HepG2 (cell line): ENCODE measurements around the gene SEMA4C. TPM values are rescaled to one million over a fixed set of nuclear protein-coding genes. Genes with fewer than 3 reads are reported as not detected.

ENCODE experiments used
- ATAC-seq: fragments of 200-7000 bp; cut with Tn5 transposase; 3 replicates; pipeline ENCODE4 v1.9.1; 2020; ENCODE audit warnings: mild to moderate bottlenecking, moderate library complexity
- BruUV-seq: library from RNA; stranded (reverse); fragments of 400-500 nt; replicated peaks from 2 replicates; lab custom pipeline; 2021; lab: Mats Ljungman, UMichigan
- CTCF ChIA-PET: fragments of 300-600 bp; formaldehyde crosslinking; extraction: SDS; loops from one replicate; lab custom pipeline; 2021; ENCODE audit warnings: low total read pairs, inconsistent platforms, low intra/inter-chr PET ratio; lab: Yijun Ruan, JAX
- POLR2A ChIA-PET: fragments of 350-600 bp; sonication (Branson Sonifier 250); formaldehyde crosslinking; loops from one replicate; lab custom pipeline; 2020; ENCODE audit warnings: antibody characterized with exemption, inconsistent platforms; lab: Yijun Ruan, JAX
- DNase-seq: peaks from one replicate; pipeline ENCODE4 v3.0.0-alpha.2; 2015; ENCODE audit warnings: low spot score
- FAIRE-seq: peaks from 3 replicates; lab custom pipeline; 2011; peaks lifted over from hg19 to GRCh38; lab: Jason Lieb, UNC
- H2AFZ ChIP-seq: one replicate; pipeline ENCODE4 v1.6.1; 2011; ENCODE audit warnings: low read length, inconsistent platforms
- H3K27ac ChIP-seq: fragments of 300-600 bp; 3 replicates; pipeline ENCODE4 v1.8.0; 2011; ENCODE audit warnings: mixed run types, mild to moderate bottlenecking, mixed read lengths, low read length, inconsistent platforms; ENCODE audit not compliant: insufficient read depth; ENCODE audit errors: extremely low read length
- H3K27me3 ChIP-seq, 2 experiments: fragments of 200-600 bp in 1 of 2; 2 replicates in 1 of 2; 3 replicates in 1 of 2; pipeline versions ENCODE4 v1.6.0 to v1.8.0; 2011; ENCODE audit warnings: low read length in 2 of 2, mild to moderate bottlenecking in 2 of 2, moderate library complexity in 2 of 2, inconsistent platforms in 1 of 2; ENCODE audit not compliant: insufficient read depth in 2 of 2, control insufficient read depth in 1 of 2
- H3K36me3 ChIP-seq, 2 experiments: fragments of 200-600 bp in 1 of 2; replicated peaks in 1 of 2; 2 replicates in 1 of 2; 3 replicates in 1 of 2; pipeline versions ENCODE4 v1.5.1 to v1.8.0; 2011; ENCODE audit warnings: low read length in 2 of 2, inconsistent platforms in 1 of 2; ENCODE audit not compliant: insufficient read depth in 2 of 2, control insufficient read depth in 1 of 2
- H3K4me1 ChIP-seq: 2 replicates; pipeline ENCODE4 v1.5.1; 2012; ENCODE audit warnings: low read length, inconsistent platforms; ENCODE audit not compliant: insufficient read depth
- H3K4me2 ChIP-seq: 2 replicates; pipeline ENCODE4 v1.6.0; 2011; ENCODE audit warnings: low read depth, low read length, inconsistent platforms
- H3K4me3 ChIP-seq, 3 experiments: fragments of 200-600 bp in 1 of 3; sonication (generic), shearing (Covaris generic) in 1 of 3; replicated peaks in 1 of 3; 2 replicates each; pipeline ENCODE4 v1.5.1; 2011 to 2016; ENCODE audit warnings: low read length in 3 of 3, inconsistent platforms in 2 of 3, low read depth in 2 of 3, mild to moderate bottlenecking in 2 of 3, control low read depth in 1 of 3, mixed read lengths in 1 of 3; ENCODE audit not compliant: insufficient read depth in 1 of 3
- H3K79me2 ChIP-seq: one replicate; pipeline ENCODE4 v1.6.1; 2011; ENCODE audit warnings: low read length, inconsistent platforms; ENCODE audit not compliant: insufficient read depth
- H3K9ac ChIP-seq: 2 replicates; pipeline ENCODE4 v1.6.0; 2011; ENCODE audit warnings: mild to moderate bottlenecking, low read depth, low read length, inconsistent platforms; ENCODE audit not compliant: insufficient read depth
- H3K9me3 ChIP-seq: 2 replicates; pipeline ENCODE4 v1.5.1; 2012; ENCODE audit warnings: mild to moderate bottlenecking, low read length
- H4K20me1 ChIP-seq: 2 replicates; pipeline ENCODE4 v1.6.0; 2011; ENCODE audit warnings: inconsistent platforms, mild to moderate bottlenecking, low read length, moderate library complexity; ENCODE audit not compliant: insufficient read depth
- DMTF1 ChIP-seq: sonication (generic); formaldehyde crosslinking; IDR thresholded peaks from 2 replicates; pipeline ENCODE4 v1.4.0; 2020; ENCODE audit warnings: mild to moderate bottlenecking, missing genetic modification reagents
- KLF15 ChIP-seq: sonication (generic); formaldehyde crosslinking; IDR thresholded peaks from 2 replicates; pipeline ENCODE4 v1.8.1; 2023; ENCODE audit warnings: borderline replicate concordance, mild to moderate bottlenecking, inconsistent platforms, missing genetic modification reagents, mixed read lengths
- POLR2AphosphoS5 ChIP-seq: IDR thresholded peaks from 2 replicates; pipeline ENCODE4 v1.6.1; 2012; ENCODE audit warnings: low read depth, low read length
- RCOR2 ChIP-seq: IDR thresholded peaks from 2 replicates; pipeline ENCODE4 v1.6.1; 2016; ENCODE audit warnings: missing biosample characterization, missing genetic modification reagents
- ZNF460 ChIP-seq: sonication (generic); formaldehyde crosslinking; IDR thresholded peaks from 2 replicates; pipeline ENCODE4 v1.5.1; 2020; ENCODE audit warnings: missing genetic modification reagents, mild to moderate bottlenecking, borderline replicate concordance
- WGBS: methylation state at CpG from one replicate; pipeline ENCODE4 v1.1.6; 2017; ENCODE audit warnings: low lambda C conversion rate; 5-methylcytosine and 5-hydroxymethylcytosine counted together
- in situ Hi-C: cut with HindIII; loops from 2 replicates; pipeline ENCODE4 v1.10.0; 2017; ENCODE audit warnings: low pct_unique_long_range_greater_than_20kb; ENCODE audit not compliant: extremely low pct_ligation_motif_present
- intact Hi-C: fragments of 100-400 bp; cut with micrococcal nuclease; formaldehyde crosslinking; loops from one replicate; pipeline ENCODE4 v1.10.0; 2022; ENCODE audit not compliant: unreplicated experiment
- polyA plus RNA-seq, 8 experiments: library from polyadenylated mRNA; depleted of rRNA in 3 of 8; stranded (reverse) in 7 of 8; unstranded in 1 of 8; fragments of >200 nt; fragmentation: Illumina TruSeq in 4 of 8; extraction: Trizol in 4 of 8; gene quantifications; 2 replicates each; pipeline versions ENCODE4 v1.2.1 to v1.2.3, GENCODE V29; 2011 to 2016; ENCODE audit warnings: low read depth in 4 of 8, missing spikeins in 1 of 8, mixed read lengths in 1 of 8; ENCODE audit not compliant: insufficient read depth in 1 of 8
- total RNA-seq, 5 experiments: library from RNA; depleted of rRNA; stranded (reverse); fragments of >200 nt; fragmentation: Illumina TruSeq; extraction: Trizol; gene quantifications; 2 replicates each; pipeline ENCODE4 v1.2.3, GENCODE V29; 2016; ENCODE audit warnings: low read depth in 1 of 5
- TF ChIP-seq, protein P1 (sequence below): IDR thresholded peaks from 2 replicates; pipeline ENCODE4 v1.6.1; 2016; ENCODE audit warnings: missing compliant biosample characterization, missing genetic modification reagents, borderline replicate concordance
- TF ChIP-seq, protein P2 (sequence below): sonication (generic); formaldehyde crosslinking; IDR thresholded peaks from 2 replicates; pipeline ENCODE4 v1.8.0; 2022; ENCODE audit warnings: mild to moderate bottlenecking, missing genetic modification reagents

SEMA4C gene
- total and polyA plus RNA-seq, 2 of the 13 experiments (the other 11 are each of a cell fraction or from before 2014, with no cell fraction given): 25.9 to 46.6 TPM

DNA sequence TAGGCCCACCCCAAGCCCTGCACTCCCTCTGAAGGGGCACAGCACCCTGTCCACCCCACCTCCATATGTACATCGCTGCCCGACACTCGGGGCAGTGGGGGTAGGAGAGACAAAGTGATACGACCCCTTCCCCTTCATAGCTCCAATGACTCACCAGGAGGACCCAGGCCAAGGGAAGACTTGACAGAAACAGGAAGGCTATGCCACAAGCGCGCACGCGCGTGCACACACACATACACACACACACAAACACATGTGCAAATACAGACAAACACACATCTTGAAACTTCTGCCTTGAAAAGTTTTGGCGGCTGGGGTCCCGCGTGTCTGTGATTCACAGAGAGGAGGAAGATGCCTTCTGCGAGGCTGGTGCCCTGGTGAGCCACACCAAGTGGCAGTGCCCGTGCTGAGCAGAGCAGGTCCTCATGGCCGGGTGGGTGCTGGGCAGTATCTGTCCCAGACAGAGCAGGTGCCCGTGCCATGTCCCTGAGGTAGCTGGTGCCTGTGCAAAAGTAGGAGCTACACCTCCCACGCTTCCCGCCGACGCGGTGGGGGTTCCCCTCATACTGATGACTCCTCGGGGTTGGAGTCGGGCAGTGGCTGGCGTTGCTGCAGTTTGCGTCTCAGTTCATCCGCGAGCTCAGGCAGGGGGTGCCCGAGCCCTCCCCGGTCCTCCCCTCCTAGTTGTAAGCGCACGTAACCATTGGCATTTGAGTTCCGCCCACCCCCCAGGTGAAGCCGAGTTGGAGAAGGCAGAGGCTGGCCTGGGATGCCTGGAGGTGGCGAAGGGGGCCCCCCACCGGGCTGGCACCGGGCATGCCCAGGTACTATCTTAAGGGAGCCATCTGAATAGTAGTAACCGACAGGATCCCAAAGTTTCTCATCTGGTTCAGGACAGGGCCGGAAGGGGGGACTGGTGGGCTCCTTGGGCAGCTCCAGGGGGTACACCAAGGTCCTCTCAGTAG lies 9.5 kb downstream of the SEMA4C start (continued):
- TF ChIP-seq, protein P1, sequence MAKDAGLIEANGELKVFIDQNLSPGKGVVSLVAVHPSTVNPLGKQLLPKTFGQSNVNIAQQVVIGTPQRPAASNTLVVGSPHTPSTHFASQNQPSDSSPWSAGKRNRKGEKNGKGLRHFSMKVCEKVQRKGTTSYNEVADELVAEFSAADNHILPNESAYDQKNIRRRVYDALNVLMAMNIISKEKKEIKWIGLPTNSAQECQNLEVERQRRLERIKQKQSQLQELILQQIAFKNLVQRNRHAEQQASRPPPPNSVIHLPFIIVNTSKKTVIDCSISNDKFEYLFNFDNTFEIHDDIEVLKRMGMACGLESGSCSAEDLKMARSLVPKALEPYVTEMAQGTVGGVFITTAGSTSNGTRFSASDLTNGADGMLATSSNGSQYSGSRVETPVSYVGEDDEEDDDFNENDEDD (CRISPR knock-in tag): no peak
- TF ChIP-seq, protein P2, sequence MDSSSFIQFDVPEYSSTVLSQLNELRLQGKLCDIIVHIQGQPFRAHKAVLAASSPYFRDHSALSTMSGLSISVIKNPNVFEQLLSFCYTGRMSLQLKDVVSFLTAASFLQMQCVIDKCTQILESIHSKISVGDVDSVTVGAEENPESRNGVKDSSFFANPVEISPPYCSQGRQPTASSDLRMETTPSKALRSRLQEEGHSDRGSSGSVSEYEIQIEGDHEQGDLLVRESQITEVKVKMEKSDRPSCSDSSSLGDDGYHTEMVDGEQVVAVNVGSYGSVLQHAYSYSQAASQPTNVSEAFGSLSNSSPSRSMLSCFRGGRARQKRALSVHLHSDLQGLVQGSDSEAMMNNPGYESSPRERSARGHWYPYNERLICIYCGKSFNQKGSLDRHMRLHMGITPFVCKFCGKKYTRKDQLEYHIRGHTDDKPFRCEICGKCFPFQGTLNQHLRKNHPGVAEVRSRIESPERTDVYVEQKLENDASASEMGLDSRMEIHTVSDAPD (CRISPR knock-in tag): no peak
- TF ChIP-seq ZNF460 (CRISPR knock-in tag): no peak
- TF ChIP-seq, all 625 proteins: peak for 8

GRCh38 chr2:96859681-96860064 lies 10.2 kb downstream of the SEMA4C start:
- Histone ChIP-seq H3K36me3 (peaks cover 22 to 39% of the 10 kb centered on the region in 2 experiments), H3K27ac (peak overlapping the region; percentile 67), H3K4me1 (peaks cover 63% of the 10 kb centered on the region), H3K4me2 (no peak overlapping the region), H3K27me3 (no peaks in the 10 kb centered on the region; a peak in 1 of 5 replicates), H3K9me3 (no peaks in the 10 kb centered on the region), H3K4me3 (no peak overlapping the region), H3K9ac (no peak overlapping the region), H3K79me2 (peaks cover 19% of the 10 kb centered on the region), H4K20me1 (no peaks in the 10 kb centered on the region), H2AFZ (no peak overlapping the region)
- 71% methylated on average over 4 of the region's 4 CpGs for WGBS
- no TSS peak for BruUV-seq
- TF ChIP-seq POLR2AphosphoS5: 0 out of 2 replicates have a peak, but pooled peaks have one; percentile 12
- no peak for TF ChIP-seq RCOR2
- no peak for TF ChIP-seq KLF15
- no peak for TF ChIP-seq DMTF1
- ATAC-seq: no peak
- CTCF ChIA-PET: interaction anchor here (2.4 kb wide), 1 partner anchor 91 kb away, joined by 29 read pairs; no protein-coding TSS in a partner anchor
- intact Hi-C loops (no loop called here), in situ Hi-C loops (loop anchor here (5.0 kb wide), 1 partner anchor 93 kb away; no protein-coding TSS in a partner anchor)
- no peak for DNase-seq
- no peak for FAIRE-seq
- POLR2A ChIA-PET: interaction anchor here (6.1 kb wide), 1 partner anchor 9 kb away, joined by 152 read pairs; the partner anchor contains the start of gene SEMA4C
